Activated T-helper 2 cell treated with anti-CD3 and anti-CD28 coated beads, Interferon-gamma antibody, Interleukin-2, Interleukin-4, amounts not matched to agents 10 μg/mL and 5 μg/mL and 100 μg/mL, durations not matched to agents 14 hours and 24 hours and 36 hours (primary cell): Measurements from ENCODE around the gene ATP5PD. TPM values are rescaled to one million over a fixed set of nuclear protein-coding genes. Genes with fewer than 3 reads are reported as not detected.
"Not testable (repeated sequence)": the region's sequence is repeated elsewhere in the genome, so short reads cannot be mapped to it uniquely, and the experiment has no call there.

ENCODE experiments used
- DNase-seq: peaks from one replicate; pipeline ENCODE4 v3.0.0; 2021; ENCODE audit warnings: low spot score
- H3K27ac Mint-ChIP-seq: one replicate; pipeline ENCODE4 v1.8.0; 2021; ENCODE audit warnings: mixed read lengths
- H3K27me3 Mint-ChIP-seq: one replicate; pipeline ENCODE4 v1.8.0; 2021; ENCODE audit warnings: low read depth, mixed read lengths
- H3K36me3 Mint-ChIP-seq: one replicate; pipeline ENCODE4 v1.8.0; 2021; ENCODE audit warnings: low read depth, mixed read lengths
- H3K4me1 Mint-ChIP-seq: one replicate; pipeline ENCODE4 v1.8.0; 2021; ENCODE audit warnings: low read depth, mixed read lengths
- H3K4me3 Mint-ChIP-seq: one replicate; pipeline ENCODE4 v1.8.0; 2021; ENCODE audit warnings: low read depth, mild to moderate bottlenecking, moderate library complexity, mixed read lengths
- H3K9me3 Mint-ChIP-seq: one replicate; pipeline ENCODE4 v1.8.0; 2021; ENCODE audit warnings: mixed read lengths
- intact Hi-C: fragments of 100-400 bp; cut with micrococcal nuclease; formaldehyde crosslinking; loops from one replicate; pipeline ENCODE4 v1.15.1; 2023
- total RNA-seq: library from RNA; stranded (reverse); gene quantifications from 2 replicates; pipeline ENCODE4 v1.2.3, GENCODE V29; 2022

The ATP5PD gene
- total RNA-seq, 1 donor from 2014 or later = 170 TPM

DNA sequence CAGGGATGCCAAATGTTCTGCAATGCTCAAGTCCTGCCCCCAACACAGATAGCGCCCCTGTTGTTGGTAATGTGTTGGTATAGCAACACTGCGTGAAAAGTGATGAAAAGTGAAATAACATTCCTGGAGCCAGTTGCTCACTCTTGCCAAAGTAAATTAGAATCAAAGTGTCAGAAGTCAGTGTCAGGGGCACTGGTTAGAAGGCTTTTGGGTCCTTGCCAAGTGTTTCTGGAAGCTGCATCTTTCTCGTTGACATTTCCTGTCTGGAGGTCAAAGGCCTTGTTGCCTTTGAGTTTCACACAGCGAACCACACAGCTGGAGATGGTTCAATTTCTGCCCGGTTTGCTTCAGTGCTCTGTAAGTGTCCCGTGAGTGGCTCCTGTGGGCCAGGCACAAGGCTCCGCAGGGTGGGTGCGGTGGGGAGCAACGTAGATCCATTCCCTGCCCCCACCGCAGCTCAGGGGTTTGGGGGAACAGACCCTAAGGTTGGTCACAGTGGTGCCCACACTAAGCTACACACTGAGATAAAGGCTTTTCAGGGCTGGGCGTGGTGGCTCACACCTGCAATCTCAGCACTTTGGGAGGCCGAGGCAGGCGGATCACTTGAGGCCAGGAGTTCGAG is 37.4 kb upstream of the ATP5PD start:
- intact Hi-C loops = no loop called here
- peaks cover 2% of the 10 kb centered on the region for H3K27me3 Mint-ChIP-seq
- H3K4me3 Mint-ChIP-seq = no peak overlapping the region
- no peak for DNase-seq
- H3K9me3 Mint-ChIP-seq = no peaks in the 10 kb centered on the region
- peaks cover 19% of the 10 kb centered on the region for H3K4me1 Mint-ChIP-seq
- H3K36me3 Mint-ChIP-seq = no peaks in the 10 kb centered on the region
- no peak overlapping the region for H3K27ac Mint-ChIP-seq

DNA sequence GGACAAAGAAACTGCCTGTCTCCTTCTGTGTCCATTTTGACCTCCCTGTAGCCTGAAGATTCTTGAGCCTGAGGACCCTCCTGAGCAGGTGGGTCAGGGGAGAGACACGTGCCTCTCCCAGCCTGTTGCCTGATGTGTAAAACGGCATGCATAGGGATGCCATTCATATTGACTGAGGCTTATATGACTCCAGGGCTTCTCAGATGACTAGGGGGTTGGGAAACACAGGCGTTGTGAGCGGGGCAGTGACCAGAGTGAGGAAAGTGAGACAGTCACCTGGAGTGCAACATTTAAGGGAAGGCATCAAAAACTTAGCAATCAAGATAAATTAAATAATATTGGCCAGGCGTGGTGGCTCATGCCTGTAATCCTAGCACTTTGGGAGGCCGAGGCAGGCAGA is 35.9 kb upstream of the ATP5PD start:
- H3K9me3 Mint-ChIP-seq = no peaks in the 10 kb centered on the region
- no peak for DNase-seq
- H3K27me3 Mint-ChIP-seq = peaks cover 2% of the 10 kb centered on the region
- H3K36me3 Mint-ChIP-seq = no peaks in the 10 kb centered on the region
- intact Hi-C loops = no loop called here
- no peak overlapping the region for H3K4me3 Mint-ChIP-seq
- H3K4me1 Mint-ChIP-seq = peaks cover 14% of the 10 kb centered on the region
- no peak overlapping the region for H3K27ac Mint-ChIP-seq

DNA sequence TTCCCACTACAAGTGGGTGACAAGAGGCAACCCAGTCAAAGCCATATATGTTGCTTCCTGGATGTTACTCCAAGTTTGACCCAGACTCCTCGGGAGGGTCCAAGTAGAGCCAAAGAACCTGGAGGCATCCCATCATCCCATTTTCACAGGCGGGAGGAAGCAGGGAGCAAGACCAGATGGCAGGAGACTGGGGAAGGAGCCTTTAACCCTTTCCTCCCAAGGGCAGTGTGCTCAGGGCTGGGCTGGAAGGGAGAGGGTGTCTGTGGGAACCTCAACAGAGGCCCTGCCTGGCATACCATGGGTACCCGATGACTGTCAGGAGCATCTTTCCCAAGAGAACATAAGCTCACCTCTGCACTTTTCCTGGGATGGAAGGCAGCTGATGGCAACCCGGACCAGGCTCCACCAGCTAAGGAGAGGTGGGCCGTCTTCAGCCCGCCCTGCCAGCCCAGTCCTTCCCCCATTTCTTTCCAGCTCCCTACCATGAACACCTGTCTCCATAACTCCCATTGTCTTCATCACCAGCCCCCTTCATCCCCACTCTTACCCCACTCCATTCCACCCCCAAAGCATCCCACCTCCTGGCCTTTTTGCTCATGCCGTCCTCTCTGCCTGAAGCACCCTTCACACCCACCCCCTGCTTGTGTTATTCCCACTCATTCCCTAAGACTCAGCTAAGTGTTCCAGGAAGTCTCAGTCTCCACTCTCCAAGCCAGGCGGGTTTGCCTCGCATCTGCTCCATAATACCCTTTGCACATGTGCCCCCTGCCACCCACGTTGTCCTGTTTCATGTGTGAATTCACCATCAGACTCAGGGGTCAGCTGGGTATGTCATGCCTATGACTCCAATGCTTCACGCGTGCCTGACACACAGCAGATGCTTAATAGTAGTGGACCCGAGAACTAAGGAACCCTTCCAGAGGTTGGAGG is 35.1 kb upstream of the ATP5PD start:
- H3K36me3 Mint-ChIP-seq = no peaks in the 10 kb centered on the region
- no peaks in the 10 kb centered on the region for H3K9me3 Mint-ChIP-seq
- H3K4me3 Mint-ChIP-seq = no peak overlapping the region
- DNase-seq = no peak
- H3K27ac Mint-ChIP-seq = no peak overlapping the region
- H3K27me3 Mint-ChIP-seq = peaks cover 2% of the 10 kb centered on the region
- H3K4me1 Mint-ChIP-seq = peaks cover 16% of the 10 kb centered on the region
- intact Hi-C loops = no loop called here

DNA sequence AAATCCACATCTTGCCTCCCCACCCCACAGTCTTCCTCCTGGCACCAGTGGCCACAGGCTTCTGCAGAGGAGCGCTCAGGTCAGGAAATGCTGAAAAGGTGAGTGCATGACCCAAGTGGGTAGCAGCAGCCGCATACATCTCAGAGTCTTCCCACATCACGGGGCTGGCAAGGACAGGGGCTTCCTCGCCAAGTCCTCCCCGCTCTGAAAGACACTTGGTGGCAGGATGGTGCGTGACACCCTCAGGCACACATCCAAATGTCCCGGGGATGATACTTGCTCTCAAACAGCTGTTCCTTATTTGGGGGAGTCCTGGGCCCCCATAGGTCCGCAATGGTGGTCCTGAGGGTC is 32.2 kb upstream of the ATP5PD start:
- Mint-ChIP-seq H3K27me3 (peaks cover 2% of the 10 kb centered on the region), H3K4me3 (no peak overlapping the region), H3K27ac (no peak overlapping the region), H3K4me1 (peaks cover 5% of the 10 kb centered on the region), H3K9me3 (no peaks in the 10 kb centered on the region), H3K36me3 (no peaks in the 10 kb centered on the region)
- DNase-seq = no peak
- intact Hi-C loops = no loop called here

DNA sequence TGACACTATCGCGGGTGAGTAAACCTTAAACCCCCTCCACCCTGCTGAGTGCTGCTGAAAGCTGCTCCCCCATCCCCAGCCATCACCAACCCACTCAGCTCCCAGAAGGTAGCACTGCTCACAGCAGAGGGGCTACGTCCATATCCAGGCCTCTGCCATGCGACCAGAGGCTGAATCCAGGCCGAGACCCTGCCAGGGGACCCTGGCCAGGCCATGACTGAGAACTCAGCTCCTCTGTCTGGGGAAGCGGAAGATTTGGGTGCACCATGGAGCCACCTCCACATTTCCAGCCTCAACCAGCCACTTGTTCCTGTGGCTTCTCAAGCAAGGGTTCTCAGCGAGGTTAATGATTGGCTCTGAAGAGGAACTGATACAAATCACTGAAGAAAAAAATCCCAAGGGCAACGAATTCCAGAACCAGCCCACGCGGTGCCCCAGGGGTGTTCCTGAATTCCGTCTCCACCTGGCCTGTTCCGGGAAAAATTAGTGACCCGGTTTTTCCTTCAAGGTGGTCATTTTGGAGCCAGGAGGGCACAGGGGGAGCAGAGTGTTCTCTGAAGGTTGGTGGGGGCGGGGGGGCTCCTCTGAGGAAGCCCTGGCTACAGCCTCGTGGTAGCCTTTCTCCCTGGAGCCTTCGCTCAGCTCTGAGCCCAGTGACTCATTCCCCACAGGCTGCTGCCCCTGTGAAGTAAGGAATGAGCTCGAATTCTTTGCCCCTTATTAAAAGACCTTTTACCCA is 31.7 kb upstream of the ATP5PD start:
- peaks cover 5% of the 10 kb centered on the region for H3K4me1 Mint-ChIP-seq
- no peaks in the 10 kb centered on the region for H3K36me3 Mint-ChIP-seq
- DNase-seq = no peak
- H3K9me3 Mint-ChIP-seq = no peaks in the 10 kb centered on the region
- H3K27ac Mint-ChIP-seq = no peak overlapping the region
- H3K4me3 Mint-ChIP-seq = no peak overlapping the region
- intact Hi-C loops = no loop called here
- H3K27me3 Mint-ChIP-seq = peaks cover 2% of the 10 kb centered on the region

DNA sequence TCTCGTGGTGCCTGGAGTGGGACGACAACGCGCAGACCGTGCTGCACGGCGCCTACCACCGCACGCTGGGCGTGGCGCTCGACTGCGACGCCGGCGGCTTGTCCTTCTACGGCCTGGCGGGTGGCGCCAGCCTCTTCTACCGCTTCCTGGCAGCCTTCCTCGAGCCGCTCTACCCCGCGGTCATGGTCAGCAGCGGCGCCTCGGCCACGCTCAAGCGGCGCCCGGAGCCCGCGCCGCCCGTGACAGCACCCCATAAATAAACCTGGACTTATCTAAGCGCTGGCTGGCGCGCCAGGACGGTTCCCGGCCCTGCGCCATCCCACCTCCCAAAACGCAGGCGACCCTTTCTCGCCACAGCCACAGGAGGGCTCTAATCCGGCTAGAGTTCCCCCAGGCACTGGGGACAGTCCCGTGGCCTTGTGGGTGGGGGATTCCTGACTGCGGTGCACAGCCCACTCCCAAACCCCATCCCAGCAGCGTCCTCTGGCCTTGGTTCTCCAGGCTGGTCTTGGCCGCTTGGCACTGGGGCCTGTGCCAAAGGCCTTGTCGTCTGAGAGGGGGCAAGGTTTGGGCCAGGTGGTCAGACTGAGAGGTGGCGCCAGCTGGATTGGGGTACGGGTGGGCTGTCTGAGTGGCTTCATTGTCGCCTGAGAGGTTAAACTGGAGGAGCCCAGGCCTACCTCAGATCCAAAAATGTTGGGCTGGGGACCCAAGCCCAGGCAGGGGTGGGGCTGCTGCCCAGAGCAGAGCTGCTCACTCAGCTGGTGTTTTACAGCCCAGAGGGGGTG is 30.9 kb upstream of the ATP5PD start:
- Mint-ChIP-seq H3K4me3 (peak overlapping the region; percentile 63), H3K9me3 (no peaks in the 10 kb centered on the region), H3K27ac (no peak overlapping the region), H3K27me3 (peaks cover 2% of the 10 kb centered on the region), H3K36me3 (no peaks in the 10 kb centered on the region), H3K4me1 (peaks cover 5% of the 10 kb centered on the region)
- intact Hi-C loops = no loop called here
- DNase-seq = peak; percentile 36

DNA sequence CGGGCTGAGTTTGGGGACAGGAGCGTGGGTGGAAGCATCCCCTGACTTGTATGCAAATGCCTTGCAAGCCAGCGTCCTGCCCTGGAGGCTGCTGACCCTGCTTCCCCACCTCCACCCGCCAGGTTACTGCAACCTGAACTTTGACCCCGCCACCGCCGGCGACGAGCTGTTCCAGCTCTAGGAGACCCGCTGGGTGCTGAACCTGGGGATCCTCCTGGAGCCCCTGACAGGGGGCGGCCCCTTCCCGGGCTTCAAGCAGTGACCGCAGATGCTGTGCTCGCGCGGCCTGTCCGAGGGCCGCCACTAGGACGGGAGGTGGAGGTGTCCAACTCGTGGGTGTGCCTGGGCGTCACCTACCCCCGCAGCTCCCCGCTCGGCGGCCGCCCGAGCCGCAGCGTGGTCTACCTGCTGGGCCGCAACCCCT is 30.3 kb upstream of the ATP5PD start:
- peaks cover 5% of the 10 kb centered on the region for H3K4me1 Mint-ChIP-seq
- H3K36me3 Mint-ChIP-seq = no peaks in the 10 kb centered on the region
- H3K27ac Mint-ChIP-seq = no peak overlapping the region
- no peak for DNase-seq
- H3K4me3 Mint-ChIP-seq = peak overlapping the region; percentile 63
- intact Hi-C loops = no loop called here
- no peaks in the 10 kb centered on the region for H3K9me3 Mint-ChIP-seq
- no peaks in the 10 kb centered on the region for H3K27me3 Mint-ChIP-seq

DNA sequence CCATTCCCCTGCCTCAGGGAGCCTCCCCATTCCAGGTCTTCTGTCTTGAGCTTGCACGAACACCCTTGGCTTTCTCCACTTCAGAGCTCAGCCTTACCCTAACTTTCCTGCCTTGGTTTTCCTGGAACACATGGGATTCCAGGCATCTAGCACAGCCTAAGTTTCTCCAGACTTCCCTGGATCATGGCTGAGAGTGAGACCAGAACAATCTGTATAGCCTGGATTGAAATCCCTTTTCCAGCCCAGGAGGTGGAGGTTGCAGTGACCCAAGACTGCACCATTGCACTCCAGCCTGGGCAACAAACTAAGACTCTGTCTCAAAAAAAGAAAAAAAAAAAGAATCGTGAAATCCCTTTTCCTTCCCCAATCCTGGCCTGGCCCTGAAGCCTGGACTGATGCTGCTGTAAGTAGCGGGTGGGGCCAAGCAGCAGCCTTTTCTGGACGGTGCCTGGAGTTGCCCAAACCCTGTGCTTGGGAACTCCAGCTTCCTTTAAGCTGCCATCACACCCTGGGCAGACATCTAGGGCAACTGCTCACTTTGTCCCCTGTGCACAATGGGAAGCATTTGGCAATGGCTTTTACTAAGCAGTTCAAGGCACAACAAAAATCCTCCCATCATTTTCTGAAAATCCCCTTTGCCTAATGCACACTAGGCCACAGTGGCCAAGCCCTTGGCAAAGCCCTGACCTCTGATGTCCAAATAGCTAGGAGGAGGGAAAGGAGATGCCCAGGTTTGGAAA is 29.0 kb upstream of the ATP5PD start:
- intact Hi-C loops = no loop called here
- Mint-ChIP-seq H3K4me1 (peaks cover 7% of the 10 kb centered on the region), H3K27me3 (no peaks in the 10 kb centered on the region), H3K36me3 (no peaks in the 10 kb centered on the region), H3K9me3 (no peaks in the 10 kb centered on the region), H3K27ac (no peak overlapping the region), H3K4me3 (no peak overlapping the region)
- DNase-seq = no peak

DNA sequence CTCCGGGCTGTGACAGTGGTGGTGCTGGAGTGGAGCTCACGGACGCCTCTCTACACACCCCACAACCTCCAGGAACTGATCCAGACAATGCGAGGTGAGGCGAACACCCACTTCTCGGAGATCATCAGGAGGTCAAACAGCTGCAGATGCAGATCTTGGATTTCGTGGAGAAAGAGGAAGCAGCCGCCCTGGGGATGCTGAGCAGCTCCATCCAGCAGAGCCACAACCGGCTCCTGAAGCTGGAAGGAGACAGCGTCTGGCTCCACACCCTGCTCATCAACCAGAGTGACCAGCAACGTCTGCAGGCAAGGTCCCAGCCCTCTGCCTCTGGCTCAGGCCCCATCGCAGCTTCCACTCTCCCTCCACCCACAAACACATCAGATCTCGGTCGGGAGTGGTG is 27.8 kb upstream of the ATP5PD start:
- Mint-ChIP-seq H3K27ac (no peak overlapping the region), H3K27me3 (no peaks in the 10 kb centered on the region), H3K4me3 (no peak overlapping the region), H3K36me3 (no peaks in the 10 kb centered on the region), H3K4me1 (peaks cover 7% of the 10 kb centered on the region), H3K9me3 (no peaks in the 10 kb centered on the region)
- no peak for DNase-seq
- intact Hi-C loops = no loop called here

DNA sequence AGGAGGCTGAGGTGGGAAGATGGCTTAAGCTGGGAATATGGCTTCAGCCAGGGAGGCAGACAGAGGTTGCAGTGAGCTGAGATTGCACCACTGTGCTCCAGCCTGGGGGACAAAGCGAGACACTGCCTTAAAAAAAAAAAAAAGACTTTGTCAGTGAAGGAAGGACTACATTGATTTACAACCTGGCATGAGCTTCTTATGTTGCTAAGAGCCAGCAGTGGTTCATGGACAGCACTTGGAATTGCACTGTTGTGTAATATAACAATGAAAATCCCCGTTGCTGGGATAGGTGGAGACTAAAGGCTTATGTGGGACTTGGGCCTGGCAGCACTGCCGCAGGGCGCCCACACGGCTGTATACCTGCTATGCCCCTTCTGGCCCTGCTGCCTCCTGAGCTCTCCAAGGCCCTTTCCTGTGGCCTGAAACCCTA is 26.9 kb upstream of the ATP5PD start:
- H3K9me3 Mint-ChIP-seq = no peaks in the 10 kb centered on the region

DNA sequence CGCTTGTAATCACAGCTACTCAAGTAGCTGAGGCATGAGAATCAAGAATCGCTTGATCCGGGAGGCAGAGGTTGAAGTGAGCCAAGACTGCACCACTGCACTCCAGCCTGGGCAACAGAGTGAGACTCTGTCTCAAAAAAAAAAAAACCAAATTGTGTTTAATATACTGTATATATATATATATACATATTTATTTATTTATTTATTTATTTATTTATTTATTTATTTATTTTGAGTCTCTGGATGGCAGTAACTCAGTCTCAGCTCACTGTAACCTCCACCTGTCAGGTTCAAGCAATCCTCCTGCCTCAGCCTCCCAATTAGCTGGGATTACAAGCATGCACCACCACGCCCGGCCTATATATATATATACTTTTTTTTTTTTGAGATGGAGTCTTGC is 26.1 kb upstream of the ATP5PD start:
- H3K36me3 Mint-ChIP-seq, intact Hi-C loops, DNase-seq, H3K27ac Mint-ChIP-seq, H3K27me3 Mint-ChIP-seq, H3K9me3 Mint-ChIP-seq, H3K4me3 Mint-ChIP-seq: not testable (repeated sequence)
- H3K4me1 Mint-ChIP-seq = peaks cover 10% of the 10 kb centered on the region

More for the DNA sequence above, 26.9 kb upstream of the ATP5PD start:
- Mint-ChIP-seq H3K4me3 (no peak overlapping the region), H3K27ac (no peak overlapping the region), H3K27me3 (no peaks in the 10 kb centered on the region), H3K4me1 (peaks cover 10% of the 10 kb centered on the region), H3K36me3 (no peaks in the 10 kb centered on the region)
- DNase-seq = no peak
- intact Hi-C loops = no loop called here
